HEK293T (cell line): ENCODE data around the gene GNG12.

Source experiments
- FOXK2 ChIP-seq: fragments of 450-650 bp; IDR thresholded peaks from 2 replicates; pipeline ENCODE4 v1.6.1; 2016; ENCODE audit warnings: mild to moderate bottlenecking
- FOXM1 ChIP-seq: fragments of 450-650 bp; IDR thresholded peaks from 2 replicates; pipeline ENCODE4 v1.6.1; 2017; ENCODE audit warnings: mild to moderate bottlenecking, borderline replicate concordance
- HDGF ChIP-seq: fragments of 450-650 bp; IDR thresholded peaks from 2 replicates; pipeline ENCODE4 v1.6.1; 2017; ENCODE audit warnings: antibody characterized with exemption, borderline replicate concordance
- SP1 ChIP-seq: fragments of 450-650 bp; IDR thresholded peaks from 2 replicates; pipeline ENCODE4 v1.6.1; 2017
- SUZ12 ChIP-seq: fragments of 450-650 bp; IDR thresholded peaks from 2 replicates; pipeline ENCODE4 v1.6.1; 2016; ENCODE audit warnings: mild to moderate bottlenecking

GRCh38 chr1:67662884-67663283 is 170.4 kb downstream of the GNG12 start:
- TF ChIP-seq FOXK2 (no peak), SUZ12 (no peak), HDGF (no peak), SP1 (no peak), FOXM1 (no peak)
